Left forelimb (tissue), 1 donor: ENCODE results near the gene CTBP2.

Source experiments
- DNase-seq: peaks from one replicate; pipeline ENCODE4 v3.0.0-alpha.2; 2018; ENCODE audit warnings: low spot score

CTBP2 gene

GRCh38 chr10:124977161-124977560, 183.2 kb downstream of the CTBP2 start:
- DNase-seq: no peak

- no peak for DNase-seq
Observed at GRCh38 chr10:124975977-124976514, 184.3 kb downstream of the CTBP2 start.

GRCh38 chr10:124974131-124974530, 186.2 kb downstream of the CTBP2 start:
- DNase-seq: no peak

- DNase-seq: no peak
Observed at GRCh38 chr10:124972637-124973036, 187.7 kb downstream of the CTBP2 start.

GRCh38 chr10:124971276-124971675, 189.1 kb downstream of the CTBP2 start:
- DNase-seq: no peak

GRCh38 chr10:124967255-124967654, 193.1 kb downstream of the CTBP2 start:
- no peak for DNase-seq

GRCh38 chr10:124966008-124966407, 194.4 kb downstream of the CTBP2 start:
- no peak for DNase-seq

- no peak for DNase-seq
Observed at GRCh38 chr10:124963866-124964720, 196.3 kb downstream of the CTBP2 start.

- no peak for DNase-seq
Observed at GRCh38 chr10:124962421-124962820, 197.9 kb downstream of the CTBP2 start.

GRCh38 chr10:124961248-124961570, 199.2 kb downstream of the CTBP2 start:
- DNase-seq: no peak

GRCh38 chr10:124959564-124959963, 200.8 kb downstream of the CTBP2 start:
- no peak for DNase-seq

- no peak for DNase-seq
Observed at GRCh38 chr10:124957404-124957947, 202.9 kb downstream of the CTBP2 start.

GRCh38 chr10:124956764-124957163, 203.6 kb downstream of the CTBP2 start:
- DNase-seq: no peak

GRCh38 chr10:124955868-124956267, 204.5 kb downstream of the CTBP2 start:
- no peak for DNase-seq

GRCh38 chr10:124955243-124955642, 205.1 kb downstream of the CTBP2 start:
- no peak for DNase-seq

GRCh38 chr10:124953421-124953820, 206.9 kb downstream of the CTBP2 start:
- DNase-seq: no peak

- DNase-seq: no peak
Observed at GRCh38 chr10:124952123-124952522, 208.2 kb downstream of the CTBP2 start.

- no peak for DNase-seq
Observed at GRCh38 chr10:124949543-124949942, 210.8 kb downstream of the CTBP2 start.

- DNase-seq: no peak
Observed at GRCh38 chr10:124946945-124947344, 213.4 kb downstream of the CTBP2 start.

GRCh38 chr10:124944982-124945381, 215.4 kb downstream of the CTBP2 start:
- DNase-seq: no peak

GRCh38 chr10:124943301-124944092, 216.9 kb downstream of the CTBP2 start:
- no peak for DNase-seq

- no peak for DNase-seq
Observed at GRCh38 chr10:124942317-124943169, 217.8 kb downstream of the CTBP2 start.
